RKO (cell line): Measurements from ENCODE around the gene FKBP1A.
"Not testable (repeated sequence)": the region's sequence is repeated elsewhere in the genome, so short reads cannot be mapped to it uniquely, and the experiment has no call there.

Experiments used
- DNase-seq: peaks from one replicate; pipeline ENCODE4 v3.0.0-alpha.2; 2016; ENCODE audit warnings: low spot score

The FKBP1A gene

GRCh38 chr20:1415667-1416468 is 23.0 kb upstream of the FKBP1A start:
- DNase-seq: peak; percentile 99

GRCh38 chr20:1414982-1415381 is 22.1 kb upstream of the FKBP1A start:
- DNase-seq: no peak

- no peak for DNase-seq
Observed at GRCh38 chr20:1405801-1406200, 12.9 kb upstream of the FKBP1A start.

GRCh38 chr20:1403624-1404023 is 10.8 kb upstream of the FKBP1A start:
- DNase-seq: no peak

DNA sequence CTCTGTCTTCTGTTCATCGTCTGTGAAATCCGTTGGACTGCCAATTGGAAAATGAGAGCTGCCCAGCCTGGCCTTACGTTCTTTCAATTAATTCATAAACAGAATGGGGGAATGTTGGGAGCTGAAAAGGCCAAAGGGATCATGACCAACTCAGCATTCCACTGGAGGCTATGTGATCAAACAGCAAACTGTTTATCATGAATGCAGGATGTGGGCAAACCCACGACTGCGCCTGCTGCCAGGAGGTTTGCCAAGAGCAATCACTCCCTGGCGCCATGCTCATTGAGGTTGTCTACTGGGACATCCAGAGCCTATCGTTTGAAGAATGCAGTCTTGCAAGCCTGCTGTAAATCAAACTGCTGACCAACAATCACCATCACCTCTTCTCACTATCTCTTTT is 9.3 kb upstream of the FKBP1A start:
- DNase-seq: no peak

DNA sequence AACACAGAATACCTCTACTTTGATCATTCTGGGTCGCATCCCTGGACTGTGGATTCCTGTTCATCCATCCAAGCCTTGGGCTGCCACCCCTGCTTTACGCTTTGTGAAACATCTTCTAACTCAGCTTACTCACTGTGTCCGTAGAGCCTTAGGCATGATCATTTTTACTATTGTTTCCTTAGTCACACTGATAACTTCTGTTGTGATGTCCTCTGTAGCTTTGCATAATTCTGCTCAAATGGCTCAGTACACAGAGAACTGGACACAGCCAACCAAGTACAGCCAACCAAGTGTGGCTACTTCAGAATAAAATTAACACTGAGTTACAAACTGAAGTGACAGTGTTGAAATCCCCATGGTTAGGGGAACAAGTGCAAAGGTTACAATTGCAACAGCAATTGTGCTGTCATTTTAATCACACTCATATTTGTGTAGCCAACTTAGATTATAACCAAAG is 8.6 kb upstream of the FKBP1A start:
- no peak for DNase-seq

- peak; percentile 39 for DNase-seq
Observed at GRCh38 chr20:1399678-1400366, 7.0 kb upstream of the FKBP1A start.

- DNase-seq: not testable (repeated sequence)
Observed at GRCh38 chr20:1398185-1398584, 5.3 kb upstream of the FKBP1A start.

DNA sequence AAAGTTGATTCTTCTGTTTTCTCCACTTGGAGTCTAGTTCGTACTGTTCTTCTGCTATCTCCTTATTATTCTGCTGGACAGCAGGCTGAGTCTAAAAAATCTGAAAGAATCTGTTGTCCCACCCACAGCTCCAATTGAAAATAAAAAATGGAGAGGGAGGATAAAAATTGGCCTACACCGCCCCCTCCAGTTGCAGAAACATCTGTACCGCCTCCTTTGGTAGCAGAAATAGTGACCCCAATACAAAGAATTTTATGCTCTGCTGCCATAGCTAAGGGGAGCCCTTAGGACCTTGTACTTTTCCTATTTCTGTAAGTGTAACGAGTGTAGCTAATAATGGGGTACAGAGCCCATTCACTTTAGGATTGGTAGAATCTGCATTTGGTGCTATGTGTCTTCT is 4.9 kb upstream of the FKBP1A start:
- DNase-seq: no peak

- no peak for DNase-seq
Observed at GRCh38 chr20:1396702-1397101, 3.8 kb upstream of the FKBP1A start.

DNA sequence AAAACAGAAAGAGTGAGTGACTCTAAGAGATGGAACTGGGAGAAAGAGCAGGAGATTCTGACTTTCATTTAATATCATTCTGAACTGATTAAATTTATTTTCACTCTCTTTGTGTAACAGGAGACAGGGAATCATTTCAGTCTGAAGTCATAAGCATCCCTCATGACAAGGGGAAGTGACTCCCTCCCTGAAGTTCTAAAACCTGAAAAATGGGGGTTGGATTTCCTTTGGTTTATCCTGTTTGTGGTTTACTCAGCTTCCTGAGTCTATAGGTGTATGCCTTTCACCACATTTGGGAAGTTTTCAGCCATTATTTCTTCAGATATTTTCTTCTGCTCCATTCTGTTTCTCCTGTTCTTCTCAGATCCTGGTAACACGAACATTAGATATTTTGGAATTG is 3.4 kb upstream of the FKBP1A start:
- no peak for DNase-seq

DNA sequence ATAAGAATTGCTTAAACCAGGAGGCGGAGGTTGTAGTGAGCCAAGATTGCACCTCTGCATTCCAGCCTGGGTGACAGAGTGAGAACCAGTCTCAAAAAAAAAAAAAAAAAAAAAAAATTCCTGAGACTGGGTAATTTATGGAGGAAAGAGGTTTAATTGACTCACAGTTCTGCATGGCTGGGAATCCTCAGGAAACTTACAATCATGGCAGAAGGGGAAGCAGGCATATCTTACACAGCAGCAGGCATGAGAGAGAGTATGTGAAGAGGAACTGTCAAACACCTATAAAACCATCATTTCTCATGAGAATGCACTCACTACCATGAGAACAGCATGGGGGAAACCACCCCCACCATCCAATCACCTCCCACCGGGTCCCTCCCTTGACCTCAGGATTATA is 1.8 kb upstream of the FKBP1A start:
- DNase-seq: no peak

DNA sequence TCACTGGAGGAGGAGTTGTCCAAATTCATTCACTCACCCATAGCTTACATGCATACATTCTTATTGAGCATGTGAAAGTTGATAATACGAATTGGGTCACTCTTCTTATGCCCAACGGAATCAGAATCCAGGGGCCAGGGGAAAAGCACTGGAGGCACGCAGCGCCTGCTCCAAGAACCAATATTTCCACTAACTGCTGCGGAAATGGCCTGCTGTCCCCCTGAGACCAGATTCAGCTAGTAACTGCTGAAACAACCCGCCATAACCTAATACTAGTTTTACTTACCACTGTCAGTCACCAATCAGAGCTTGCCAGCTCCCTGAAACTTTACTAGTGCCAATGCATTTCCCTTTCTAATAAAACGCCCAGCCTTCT is 641 bp upstream of the FKBP1A start:
- no peak for DNase-seq

GRCh38 chr20:1392443-1392692 is 486 bp downstream of the FKBP1A start:
- peak; percentile 30 for DNase-seq

- DNase-seq: peak; percentile 85
Observed at GRCh38 chr20:1391640-1392442, 1.0 kb downstream of the FKBP1A start.

GRCh38 chr20:1390581-1391403 is 2.1 kb downstream of the FKBP1A start:
- peak; percentile 47 for DNase-seq

DNA sequence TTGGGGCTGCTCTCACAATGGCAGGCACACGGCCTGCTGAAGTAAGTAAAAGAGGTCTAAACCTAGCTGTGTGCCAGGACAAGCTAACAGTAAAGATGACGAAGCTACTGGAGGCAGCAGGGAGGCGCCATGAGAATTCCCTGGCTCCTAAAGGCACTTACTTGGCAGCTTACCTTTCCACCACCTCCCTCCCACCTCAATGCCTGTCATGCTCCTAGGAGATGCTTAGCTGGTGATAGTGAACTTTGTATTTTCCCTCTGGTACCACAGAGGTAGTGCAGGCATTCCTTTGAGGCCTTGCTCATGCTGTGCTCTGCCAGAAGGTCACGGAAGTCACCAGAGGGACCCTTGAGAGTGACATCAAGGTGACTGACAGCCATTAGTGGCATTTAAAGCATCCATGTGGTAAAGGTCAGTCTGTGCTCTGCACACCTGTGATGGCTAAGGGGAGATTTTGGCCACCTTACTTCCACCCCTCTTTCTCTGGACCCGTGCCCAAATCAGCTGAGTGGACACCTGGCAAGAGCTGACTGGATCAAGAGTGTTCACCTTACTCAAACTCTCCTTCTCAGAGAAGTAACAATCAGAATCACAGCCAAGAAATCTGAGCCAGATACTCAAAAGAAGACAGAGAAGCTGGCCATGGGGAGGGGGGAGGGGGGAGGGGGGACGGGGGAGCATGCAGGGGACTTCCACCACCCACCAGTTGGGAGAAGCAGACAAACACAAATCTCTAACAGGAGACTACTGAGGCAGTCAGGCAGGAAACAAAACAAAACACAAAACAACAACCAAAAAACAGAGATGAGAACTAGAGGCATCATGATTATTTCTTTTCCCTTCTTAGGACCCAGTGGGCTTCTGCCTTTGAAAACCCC is 2.9 kb downstream of the FKBP1A start:
- DNase-seq: no peak

- DNase-seq: no peak
Observed at GRCh38 chr20:1388741-1389483, 3.9 kb downstream of the FKBP1A start.

DNA sequence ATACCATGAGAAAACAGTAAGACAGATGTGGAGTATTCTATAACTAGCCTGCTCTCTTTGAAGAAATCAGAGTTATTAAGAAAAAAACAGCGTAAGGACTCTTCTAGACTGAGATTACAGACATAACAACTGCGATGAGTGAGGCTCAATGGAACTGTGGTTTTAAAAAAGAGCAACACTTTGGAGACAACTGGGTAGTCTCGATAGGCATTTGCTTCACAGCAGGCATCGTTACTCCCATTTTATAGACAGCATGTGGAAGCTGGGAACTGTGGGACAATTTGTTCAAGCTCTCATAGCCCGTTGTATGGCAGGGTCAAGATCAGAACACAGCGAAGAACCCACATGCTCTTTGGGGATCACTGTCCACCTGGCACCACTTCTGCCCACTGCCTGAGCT is 4.6 kb downstream of the FKBP1A start:
- no peak for DNase-seq

DNA sequence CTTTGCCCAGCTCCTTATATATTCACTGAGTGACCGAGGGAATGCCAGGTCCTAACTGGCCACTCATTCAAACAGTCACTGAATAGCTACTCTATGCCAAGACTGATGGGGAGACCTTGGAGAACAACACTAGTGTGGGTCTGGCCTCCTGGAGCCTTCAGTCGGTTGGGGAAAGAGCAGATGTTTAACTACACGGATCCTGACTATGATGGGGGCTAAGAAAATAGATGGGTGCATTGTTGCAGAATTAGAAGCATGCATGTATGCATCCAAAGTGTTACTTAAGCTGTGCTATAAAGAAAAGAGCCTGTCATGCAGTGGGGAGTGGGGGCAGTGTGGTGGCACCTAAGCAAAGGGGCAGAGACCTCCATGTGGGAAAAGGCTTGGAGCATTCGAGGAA is 6.5 kb downstream of the FKBP1A start:
- no peak for DNase-seq
